ENCODE measurements around the gene CARMIL1.

- TF ChIP-seq, protein P1, sequence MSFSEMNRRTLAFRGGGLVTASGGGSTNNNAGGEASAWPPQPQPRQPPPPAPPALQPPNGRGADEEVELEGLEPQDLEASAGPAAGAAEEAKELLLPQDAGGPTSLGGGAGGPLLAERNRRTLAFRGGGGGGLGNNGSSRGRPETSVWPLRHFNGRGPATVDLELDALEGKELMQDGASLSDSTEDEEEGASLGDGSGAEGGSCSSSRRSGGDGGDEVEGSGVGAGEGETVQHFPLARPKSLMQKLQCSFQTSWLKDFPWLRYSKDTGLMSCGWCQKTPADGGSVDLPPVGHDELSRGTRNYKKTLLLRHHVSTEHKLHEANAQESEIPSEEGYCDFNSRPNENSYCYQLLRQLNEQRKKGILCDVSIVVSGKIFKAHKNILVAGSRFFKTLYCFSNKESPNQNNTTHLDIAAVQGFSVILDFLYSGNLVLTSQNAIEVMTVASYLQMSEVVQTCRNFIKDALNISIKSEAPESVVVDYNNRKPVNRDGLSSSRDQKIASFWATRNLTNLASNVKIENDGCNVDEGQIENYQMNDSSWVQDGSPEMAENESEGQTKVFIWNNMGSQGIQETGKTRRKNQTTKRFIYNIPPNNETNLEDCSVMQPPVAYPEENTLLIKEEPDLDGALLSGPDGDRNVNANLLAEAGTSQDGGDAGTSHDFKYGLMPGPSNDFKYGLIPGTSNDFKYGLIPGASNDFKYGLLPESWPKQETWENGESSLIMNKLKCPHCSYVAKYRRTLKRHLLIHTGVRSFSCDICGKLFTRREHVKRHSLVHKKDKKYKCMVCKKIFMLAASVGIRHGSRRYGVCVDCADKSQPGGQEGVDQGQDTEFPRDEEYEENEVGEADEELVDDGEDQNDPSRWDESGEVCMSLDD (tag by site-specific recombination; IDR thresholded peaks at IDR 0.05) = no peak
- TF ChIP-seq ZNF560 (tag by site-specific recombination; IDR thresholded peaks at IDR 0.05; ENCODE audit: borderline replicate concordance) = no peak
- no peak for TF ChIP-seq ZNF792 (tag by site-specific recombination; IDR thresholded peaks at IDR 0.05)
- TF ChIP-seq, protein P2, sequence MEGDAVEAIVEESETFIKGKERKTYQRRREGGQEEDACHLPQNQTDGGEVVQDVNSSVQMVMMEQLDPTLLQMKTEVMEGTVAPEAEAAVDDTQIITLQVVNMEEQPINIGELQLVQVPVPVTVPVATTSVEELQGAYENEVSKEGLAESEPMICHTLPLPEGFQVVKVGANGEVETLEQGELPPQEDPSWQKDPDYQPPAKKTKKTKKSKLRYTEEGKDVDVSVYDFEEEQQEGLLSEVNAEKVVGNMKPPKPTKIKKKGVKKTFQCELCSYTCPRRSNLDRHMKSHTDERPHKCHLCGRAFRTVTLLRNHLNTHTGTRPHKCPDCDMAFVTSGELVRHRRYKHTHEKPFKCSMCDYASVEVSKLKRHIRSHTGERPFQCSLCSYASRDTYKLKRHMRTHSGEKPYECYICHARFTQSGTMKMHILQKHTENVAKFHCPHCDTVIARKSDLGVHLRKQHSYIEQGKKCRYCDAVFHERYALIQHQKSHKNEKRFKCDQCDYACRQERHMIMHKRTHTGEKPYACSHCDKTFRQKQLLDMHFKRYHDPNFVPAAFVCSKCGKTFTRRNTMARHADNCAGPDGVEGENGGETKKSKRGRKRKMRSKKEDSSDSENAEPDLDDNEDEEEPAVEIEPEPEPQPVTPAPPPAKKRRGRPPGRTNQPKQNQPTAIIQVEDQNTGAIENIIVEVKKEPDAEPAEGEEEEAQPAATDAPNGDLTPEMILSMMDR (tag by site-specific recombination; IDR thresholded peaks at IDR 0.05) = no peak
- TF ChIP-seq ZBTB8A (tag by site-specific recombination; IDR thresholded peaks at IDR 0.05) = no peak
- no peak for TF ChIP-seq ZNF426 (tag by site-specific recombination; IDR thresholded peaks at IDR 0.05)
- no peak for TF ChIP-seq ZNF549 (tag by site-specific recombination; IDR thresholded peaks at IDR 0.05)
- TF ChIP-seq ZNF280D (tag by site-specific recombination; IDR thresholded peaks at IDR 0.05) = no peak
- no peak for TF ChIP-seq ZNF133 (tag by site-specific recombination; IDR thresholded peaks at IDR 0.05)
- TF ChIP-seq KLF1 (tag by site-specific recombination; IDR thresholded peaks at IDR 0.05) = no peak
- no peak for TF ChIP-seq MZF1 (tag by site-specific recombination; IDR thresholded peaks at IDR 0.05; ENCODE audit: borderline replicate concordance)
Observed at GRCh38 chr6:25615471-25615870, 336.3 kb downstream of the CARMIL1 start.
